ENCODE results near the gene CDK2. TPM values are rescaled to one million over a fixed set of nuclear protein-coding genes. Genes with fewer than 3 reads are reported as not detected.

CDK2 gene
- total and polyA plus RNA-seq, 9 of the 15 experiments (the other 6 are each of a cell fraction or from before 2014, with no cell fraction given), result 17.4 to 213 (median 109) TPM

GRCh38 chr12:56020423-56021184 lies 54.0 kb downstream of the CDK2 start, which contains the start of gene IKZF4 (continued):
- TF ChIP-seq ZMIZ1 (IDR thresholded peaks at IDR 0.05; ENCODE audit: low read depth in 2 of 2, low read length in 2 of 2) (no peak), TAL1 (IDR thresholded peaks at IDR 0.05) (no peak), PTBP1 (IDR thresholded peaks at IDR 0.05; ENCODE audit: low read depth, low read length) (no peak), XRCC5 (IDR thresholded peaks at IDR 0.05; ENCODE audit: low read depth, low read length) (0 out of 2 replicates have a peak, but pooled peaks have one; percentile 84), RFX7 (CRISPR knock-in tag; IDR thresholded peaks at IDR 0.05) (no peak), ESRRA (IDR thresholded peaks at IDR 0.05; ENCODE audit: borderline replicate concordance, low read depth) (peak; percentile 82), USF1 (CRISPR knock-in tag; IDR thresholded peaks at IDR 0.05) (no peak), HLTF (IDR thresholded peaks at IDR 0.05) (no peak)
- TF ChIP-seq, protein P1, sequence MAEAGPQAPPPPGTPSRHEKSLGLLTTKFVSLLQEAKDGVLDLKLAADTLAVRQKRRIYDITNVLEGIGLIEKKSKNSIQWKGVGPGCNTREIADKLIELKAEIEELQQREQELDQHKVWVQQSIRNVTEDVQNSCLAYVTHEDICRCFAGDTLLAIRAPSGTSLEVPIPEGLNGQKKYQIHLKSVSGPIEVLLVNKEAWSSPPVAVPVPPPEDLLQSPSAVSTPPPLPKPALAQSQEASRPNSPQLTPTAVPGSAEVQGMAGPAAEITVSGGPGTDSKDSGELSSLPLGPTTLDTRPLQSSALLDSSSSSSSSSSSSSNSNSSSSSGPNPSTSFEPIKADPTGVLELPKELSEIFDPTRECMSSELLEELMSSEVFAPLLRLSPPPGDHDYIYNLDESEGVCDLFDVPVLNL (CRISPR knock-in tag; IDR thresholded peaks at IDR 0.05; ENCODE audit: low read depth), result no peak
- TF ChIP-seq, protein P2, sequence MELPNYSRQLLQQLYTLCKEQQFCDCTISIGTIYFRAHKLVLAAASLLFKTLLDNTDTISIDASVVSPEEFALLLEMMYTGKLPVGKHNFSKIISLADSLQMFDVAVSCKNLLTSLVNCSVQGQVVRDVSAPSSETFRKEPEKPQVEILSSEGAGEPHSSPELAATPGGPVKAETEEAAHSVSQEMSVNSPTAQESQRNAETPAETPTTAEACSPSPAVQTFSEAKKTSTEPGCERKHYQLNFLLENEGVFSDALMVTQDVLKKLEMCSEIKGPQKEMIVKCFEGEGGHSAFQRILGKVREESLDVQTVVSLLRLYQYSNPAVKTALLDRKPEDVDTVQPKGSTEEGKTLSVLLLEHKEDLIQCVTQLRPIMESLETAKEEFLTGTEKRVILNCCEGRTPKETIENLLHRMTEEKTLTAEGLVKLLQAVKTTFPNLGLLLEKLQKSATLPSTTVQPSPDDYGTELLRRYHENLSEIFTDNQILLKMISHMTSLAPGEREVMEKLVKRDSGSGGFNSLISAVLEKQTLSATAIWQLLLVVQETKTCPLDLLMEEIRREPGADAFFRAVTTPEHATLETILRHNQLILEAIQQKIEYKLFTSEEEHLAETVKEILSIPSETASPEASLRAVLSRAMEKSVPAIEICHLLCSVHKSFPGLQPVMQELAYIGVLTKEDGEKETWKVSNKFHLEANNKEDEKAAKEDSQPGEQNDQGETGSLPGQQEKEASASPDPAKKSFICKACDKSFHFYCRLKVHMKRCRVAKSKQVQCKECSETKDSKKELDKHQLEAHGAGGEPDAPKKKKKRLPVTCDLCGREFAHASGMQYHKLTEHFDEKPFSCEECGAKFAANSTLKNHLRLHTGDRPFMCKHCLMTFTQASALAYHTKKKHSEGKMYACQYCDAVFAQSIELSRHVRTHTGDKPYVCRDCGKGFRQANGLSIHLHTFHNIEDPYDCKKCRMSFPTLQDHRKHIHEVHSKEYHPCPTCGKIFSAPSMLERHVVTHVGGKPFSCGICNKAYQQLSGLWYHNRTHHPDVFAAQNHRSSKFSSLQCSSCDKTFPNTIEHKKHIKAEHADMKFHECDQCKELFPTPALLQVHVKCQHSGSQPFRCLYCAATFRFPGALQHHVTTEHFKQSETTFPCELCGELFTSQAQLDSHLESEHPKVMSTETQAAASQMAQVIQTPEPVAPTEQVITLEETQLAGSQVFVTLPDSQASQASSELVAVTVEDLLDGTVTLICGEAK (IDR thresholded peaks at IDR 0.05), result no peak
- TF ChIP-seq, protein P2 (CRISPR knock-in tag; IDR thresholded peaks at IDR 0.05), result no peak
